ENCODE measurements around the gene C11orf52.

DNA sequence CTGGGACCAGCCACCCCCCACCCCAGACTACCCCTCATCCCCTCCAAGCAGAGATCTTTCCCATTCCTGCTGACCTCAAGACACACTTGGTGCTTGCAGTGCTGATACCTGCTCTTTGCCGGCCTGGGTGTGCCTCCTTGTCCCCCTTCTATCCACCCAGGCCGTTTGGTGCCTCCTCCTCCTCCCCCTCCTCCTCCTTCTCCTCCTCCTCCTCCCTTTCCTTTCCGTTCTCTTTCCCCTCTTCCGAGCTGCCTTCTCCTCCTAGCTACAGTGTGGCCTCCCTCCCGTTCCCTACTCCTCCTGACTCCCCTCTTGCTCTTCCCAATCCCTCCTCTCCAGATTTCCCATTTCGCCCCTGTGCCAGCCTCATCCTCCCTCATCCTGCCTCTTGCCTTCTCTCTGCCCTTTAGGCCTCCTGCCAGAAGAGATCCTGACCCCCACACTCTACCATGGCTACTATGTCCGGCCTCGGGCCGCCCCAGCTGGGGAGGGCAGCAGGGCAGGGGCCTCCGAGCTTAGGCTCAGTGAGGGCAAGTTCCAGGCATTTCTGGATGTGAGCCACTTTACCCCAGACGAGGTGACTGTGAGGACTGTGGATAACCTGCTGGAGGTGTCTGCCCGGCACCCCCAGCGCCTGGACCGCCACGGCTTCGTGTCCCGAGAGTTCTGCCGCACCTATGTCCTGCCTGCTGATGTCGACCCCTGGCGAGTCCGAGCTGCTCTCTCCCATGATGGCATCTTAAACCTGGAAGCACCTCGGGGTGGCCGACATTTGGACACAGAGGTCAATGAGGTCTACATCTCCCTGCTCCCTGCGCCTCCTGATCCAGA is 5.5 kb upstream of the C11orf52 start:
- TF ChIP-seq, protein P1, sequence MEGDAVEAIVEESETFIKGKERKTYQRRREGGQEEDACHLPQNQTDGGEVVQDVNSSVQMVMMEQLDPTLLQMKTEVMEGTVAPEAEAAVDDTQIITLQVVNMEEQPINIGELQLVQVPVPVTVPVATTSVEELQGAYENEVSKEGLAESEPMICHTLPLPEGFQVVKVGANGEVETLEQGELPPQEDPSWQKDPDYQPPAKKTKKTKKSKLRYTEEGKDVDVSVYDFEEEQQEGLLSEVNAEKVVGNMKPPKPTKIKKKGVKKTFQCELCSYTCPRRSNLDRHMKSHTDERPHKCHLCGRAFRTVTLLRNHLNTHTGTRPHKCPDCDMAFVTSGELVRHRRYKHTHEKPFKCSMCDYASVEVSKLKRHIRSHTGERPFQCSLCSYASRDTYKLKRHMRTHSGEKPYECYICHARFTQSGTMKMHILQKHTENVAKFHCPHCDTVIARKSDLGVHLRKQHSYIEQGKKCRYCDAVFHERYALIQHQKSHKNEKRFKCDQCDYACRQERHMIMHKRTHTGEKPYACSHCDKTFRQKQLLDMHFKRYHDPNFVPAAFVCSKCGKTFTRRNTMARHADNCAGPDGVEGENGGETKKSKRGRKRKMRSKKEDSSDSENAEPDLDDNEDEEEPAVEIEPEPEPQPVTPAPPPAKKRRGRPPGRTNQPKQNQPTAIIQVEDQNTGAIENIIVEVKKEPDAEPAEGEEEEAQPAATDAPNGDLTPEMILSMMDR (IDR thresholded peaks at IDR 0.05) = no peak
- TF ChIP-seq POLR2A (IDR thresholded peaks at IDR 0.05) = no peak
